ENCODE results near the gene ATXN7L1. TPM values are rescaled to one million over a fixed set of nuclear protein-coding genes. Genes with fewer than 3 reads are reported as not detected.

ATXN7L1 gene
- polyA plus RNA-seq, 1 experiment: 2.7 TPM

- no peaks in the 10 kb centered on the region for H3K27me3 ChIP-seq (ENCODE audit: control insufficient read depth, insufficient read depth, low read length)
- H3K36me3 ChIP-seq (ENCODE audit: control insufficient read depth, insufficient read depth, low read length): no peaks in the 10 kb centered on the region
- ChIA-PET CTCF (interaction anchor here (0.7 to 0.9 kb wide), 2 partner anchors 136 to 292 kb away, joined by 3 read pairs; no protein-coding TSS in a partner anchor), POLR2A (no interaction called here)
- no peak for TF ChIP-seq CTCF (IDR thresholded peaks at IDR 0.05; ENCODE audit: insufficient read depth, low read depth, low read length)
- DNase-seq (ENCODE audit: low read depth): no peak
- H3K4me3 ChIP-seq (ENCODE audit: low read depth, low read length): no peak overlapping the region
These were observed 5.0 kb upstream of the ATXN7L1 start for GRCh38 chr7:105881439-105881838.

- H3K27me3 ChIP-seq (ENCODE audit: control insufficient read depth, insufficient read depth, low read length): no peaks in the 10 kb centered on the region
- CTCF ChIA-PET: no interaction called here
- DNase-seq (ENCODE audit: low read depth): no peak
- no peak overlapping the region for H3K4me3 ChIP-seq (ENCODE audit: low read depth, low read length)
- no peak for TF ChIP-seq CTCF (IDR thresholded peaks at IDR 0.05; ENCODE audit: insufficient read depth, low read depth, low read length)
- H3K36me3 ChIP-seq (ENCODE audit: control insufficient read depth, insufficient read depth, low read length): no peaks in the 10 kb centered on the region
- POLR2A ChIA-PET: no interaction called here
These were observed 4.4 kb upstream of the ATXN7L1 start for GRCh38 chr7:105880571-105881330.

GRCh38 chr7:105879782-105880181, 3.4 kb upstream of the ATXN7L1 start:
- POLR2A ChIA-PET: no interaction called here
- TF ChIP-seq CTCF (IDR thresholded peaks at IDR 0.05; ENCODE audit: insufficient read depth, low read depth, low read length): no peak
- CTCF ChIA-PET: interaction anchor here (3.3 kb wide), 1 partner anchor 8 kb away, joined by 19 read pairs; no protein-coding TSS in a partner anchor

GRCh38 chr7:105878746-105879605, 2.6 kb upstream of the ATXN7L1 start:
- ChIA-PET POLR2A (no interaction called here), CTCF (interaction anchor here (0.7 to 3.3 kb wide), 5 partner anchors 9 to 161 kb away, joined by 3 to 19 read pairs (median 11); no protein-coding TSS in a partner anchor)
- no peaks in the 10 kb centered on the region; the same call in 1 of the 2 replicates for H3K36me3 ChIP-seq (ENCODE audit: control insufficient read depth, insufficient read depth, low read length)
- no peak overlapping the region for H3K4me3 ChIP-seq (ENCODE audit: low read depth, low read length)
- TF ChIP-seq CTCF (IDR thresholded peaks at IDR 0.05; ENCODE audit: insufficient read depth, low read depth, low read length): no peak
- no peaks in the 10 kb centered on the region for H3K27me3 ChIP-seq (ENCODE audit: control insufficient read depth, insufficient read depth, low read length)
- no peak for DNase-seq (ENCODE audit: low read depth)

More at GRCh38 chr7:105879782-105880181, 3.4 kb upstream of the ATXN7L1 start:
- Histone ChIP-seq H3K4me3 (ENCODE audit: low read depth, low read length) (no peak overlapping the region), H3K27me3 (ENCODE audit: control insufficient read depth, insufficient read depth, low read length) (no peaks in the 10 kb centered on the region), H3K36me3 (ENCODE audit: control insufficient read depth, insufficient read depth, low read length) (no peaks in the 10 kb centered on the region)
- DNase-seq (ENCODE audit: low read depth): no peak

GRCh38 chr7:105877736-105878135, 1.3 kb upstream of the ATXN7L1 start:
- peak overlapping the region; percentile 79 for H3K4me3 ChIP-seq (ENCODE audit: low read depth, low read length)
- POLR2A ChIA-PET: no interaction called here
- no peak for TF ChIP-seq CTCF (IDR thresholded peaks at IDR 0.05; ENCODE audit: insufficient read depth, low read depth, low read length)

More at GRCh38 chr7:105877736-105878135, 1.3 kb upstream of the ATXN7L1 start:
- Histone ChIP-seq H3K27me3 (ENCODE audit: control insufficient read depth, insufficient read depth, low read length) (no peaks in the 10 kb centered on the region), H3K36me3 (ENCODE audit: control insufficient read depth, insufficient read depth, low read length) (no peaks in the 10 kb centered on the region; the same call in 1 of the 2 replicates)
- CTCF ChIA-PET: interaction anchor here (1.1 to 3.3 kb wide), 13 partner anchors 10 to 226 kb away, joined by 3 to 19 read pairs (median 5); no protein-coding TSS in a partner anchor
- no peak for DNase-seq (ENCODE audit: low read depth)

Data from BJ (cell line).